ENCODE data around the gene POLR1E.

Gene POLR1E

GRCh38 chr9:37538099-37538498 lies 52.4 kb downstream of the POLR1E start:
- DNase-seq (ENCODE audit: low read depth in 3 of 3): no peak

GRCh38 chr9:37539634-37540033 lies 53.9 kb downstream of the POLR1E start:
- no peak for DNase-seq (ENCODE audit: low read depth in 3 of 3)

GRCh38 chr9:37540634-37541033 lies 54.9 kb downstream of the POLR1E start:
- no peak for DNase-seq (ENCODE audit: low read depth in 3 of 3)

- no peak for DNase-seq (ENCODE audit: low read depth in 3 of 3)
These were observed 55.7 kb downstream of the POLR1E start for GRCh38 chr9:37541465-37541864.

- DNase-seq (ENCODE audit: low read depth in 3 of 3): no peak
These were observed 56.7 kb downstream of the POLR1E start for GRCh38 chr9:37542488-37542887.

- no peak for DNase-seq (ENCODE audit: low read depth in 3 of 3)
These were observed 57.1 kb downstream of the POLR1E start for GRCh38 chr9:37542895-37543294.

- DNase-seq (ENCODE audit: low read depth in 3 of 3): no peak
These were observed 57.7 kb downstream of the POLR1E start for GRCh38 chr9:37543468-37543867.

GRCh38 chr9:37547328-37547878 lies 61.7 kb downstream of the POLR1E start:
- no peak for DNase-seq (ENCODE audit: low read depth in 3 of 3)

GRCh38 chr9:37549527-37549926 lies 63.8 kb downstream of the POLR1E start:
- no peak for DNase-seq (ENCODE audit: low read depth in 3 of 3)

GRCh38 chr9:37550781-37551180 lies 65.0 kb downstream of the POLR1E start:
- no peak for DNase-seq (ENCODE audit: low read depth in 3 of 3)

GRCh38 chr9:37551468-37551867 lies 65.7 kb downstream of the POLR1E start:
- DNase-seq (ENCODE audit: low read depth in 3 of 3): no peak

GRCh38 chr9:37551888-37552287 lies 66.1 kb downstream of the POLR1E start:
- no peak for DNase-seq (ENCODE audit: low read depth in 3 of 3)
